HG02798 (cell line): ENCODE measurements around the gene SSR3.

Experiments used
- ATAC-seq: cut with Tn5 transposase; IDR thresholded peaks from one replicate; pipeline ENCODE4 v1.9.1; 2021; ENCODE audit warnings: mild to moderate bottlenecking; ENCODE audit not compliant: unreplicated experiment, poor library complexity

The SSR3 gene

DNA sequence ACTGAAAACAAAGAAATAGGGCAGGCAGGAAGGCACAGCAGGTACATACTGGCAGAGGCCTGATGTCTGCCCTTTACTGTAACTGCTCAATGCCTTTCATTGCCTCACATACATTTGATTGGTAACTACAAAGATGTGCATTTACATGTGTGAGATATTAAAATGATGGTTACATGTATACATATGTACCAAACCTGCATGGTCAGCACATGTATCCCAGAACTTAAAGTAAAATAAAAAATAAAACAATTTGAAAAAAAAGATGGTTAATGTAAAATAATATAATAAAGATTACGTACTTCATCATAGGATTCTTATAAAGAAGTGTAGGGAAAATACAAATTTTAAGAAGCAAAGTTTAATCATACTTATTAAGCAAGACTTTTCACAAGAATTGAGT lies 15.1 kb downstream of the SSR3 start:
- ATAC-seq: no peak

DNA sequence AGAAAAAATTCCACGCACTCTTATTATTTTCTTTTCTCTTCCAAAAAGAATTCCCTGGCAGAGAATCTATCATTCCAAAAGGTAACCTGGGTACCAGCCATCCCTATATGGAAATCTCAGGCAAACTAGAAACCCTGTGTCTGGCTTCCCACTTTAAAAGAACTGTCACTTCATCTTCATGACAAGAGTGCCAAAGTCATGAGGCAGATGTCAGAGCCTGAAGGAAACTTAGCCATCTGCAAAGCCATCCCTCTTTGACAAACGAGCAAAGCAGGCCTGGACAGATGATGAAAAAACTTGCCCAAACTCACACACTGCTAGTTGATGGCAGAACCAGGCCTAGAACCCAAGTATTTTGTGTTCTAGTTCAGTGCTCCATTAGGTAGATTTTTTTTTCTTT lies 15.9 kb downstream of the SSR3 start:
- ATAC-seq: no peak

GRCh38 chr3:156536524-156537316 lies 18.2 kb downstream of the SSR3 start:
- no peak for ATAC-seq

DNA sequence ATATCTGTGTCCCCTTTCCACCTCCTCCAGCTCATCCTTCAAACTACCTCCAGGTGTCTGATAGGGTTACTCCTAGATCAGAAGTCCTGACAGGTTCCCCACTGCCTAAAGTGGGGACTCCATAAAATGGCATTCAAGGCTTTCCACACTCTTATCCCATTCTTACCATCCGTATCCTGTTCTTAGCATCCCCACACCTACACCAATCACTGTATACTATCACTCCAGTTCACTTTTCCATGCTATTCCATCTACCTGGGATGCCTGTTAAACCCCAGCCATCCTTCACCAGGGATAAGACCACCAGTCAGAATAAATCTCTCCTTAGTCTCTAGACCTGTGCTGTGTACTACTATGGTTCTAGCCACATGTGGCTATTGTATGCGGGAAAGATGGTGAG lies 19.1 kb downstream of the SSR3 start:
- no peak for ATAC-seq

- no peak for ATAC-seq
Measured at GRCh38 chr3:156535162-156535627, 19.7 kb downstream of the SSR3 start.

GRCh38 chr3:156533205-156533604 lies 21.7 kb downstream of the SSR3 start:
- ATAC-seq: no peak

GRCh38 chr3:156532730-156533129 lies 22.2 kb downstream of the SSR3 start:
- ATAC-seq: no peak

DNA sequence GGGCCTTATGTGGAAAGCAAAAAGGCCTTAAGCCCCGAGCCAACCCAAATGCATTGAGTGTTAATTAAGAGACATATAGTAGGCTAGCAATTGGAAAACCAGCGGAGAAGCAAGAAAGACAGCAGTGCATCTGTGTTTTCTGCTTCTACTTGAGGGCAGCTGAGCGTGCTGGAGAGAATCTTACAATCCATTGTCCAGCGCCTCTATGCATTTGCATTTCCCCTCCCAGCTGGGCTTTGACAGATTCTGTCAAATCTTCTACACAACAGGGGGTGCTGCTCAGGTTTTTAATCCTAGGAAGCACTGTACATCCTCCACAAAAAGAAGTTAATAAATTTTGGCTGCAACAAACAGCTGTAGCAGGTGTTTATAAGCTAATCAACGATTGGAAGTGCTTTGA lies 23.9 kb downstream of the SSR3 start:
- no peak for ATAC-seq

DNA sequence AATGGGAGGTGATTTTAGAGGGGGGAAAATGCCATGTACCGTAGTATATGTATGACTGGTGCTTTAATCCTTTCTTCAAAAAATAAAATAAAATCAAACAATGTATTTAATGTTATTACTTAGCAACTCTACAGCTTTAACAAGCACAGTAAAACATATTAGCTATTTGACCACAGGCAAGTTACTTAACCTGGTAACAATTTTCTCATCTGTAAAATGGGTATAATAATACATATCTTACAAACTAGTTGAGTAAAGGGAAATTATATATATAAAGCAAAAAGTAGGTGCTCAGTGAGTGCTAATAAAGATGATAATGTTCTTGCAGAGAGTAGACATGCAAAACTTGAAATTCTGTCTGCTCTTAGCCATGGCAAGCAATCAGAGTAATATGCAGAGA lies 27.9 kb downstream of the SSR3 start:
- ATAC-seq: no peak

DNA sequence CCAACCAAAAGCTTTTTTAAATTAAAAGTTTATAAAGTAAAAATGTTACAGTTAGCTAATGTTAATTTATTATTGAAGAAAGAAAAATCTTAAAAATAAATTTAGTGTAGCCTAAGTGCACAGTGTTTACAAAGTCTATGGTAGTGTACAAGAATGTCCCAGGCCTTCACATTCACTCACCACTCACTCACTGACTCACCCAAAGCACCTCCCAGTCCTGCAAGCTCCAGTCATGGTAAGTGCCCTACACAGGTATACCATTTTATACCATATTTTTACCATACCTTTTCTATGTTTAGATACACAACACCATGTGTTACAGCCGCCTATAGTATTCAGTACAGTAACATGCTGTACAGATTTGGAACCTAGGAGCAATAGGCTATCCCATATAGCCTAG lies 29.1 kb downstream of the SSR3 start:
- no peak for ATAC-seq

- no peak for ATAC-seq
Measured at GRCh38 chr3:156522673-156523072, 32.2 kb downstream of the SSR3 start.

DNA sequence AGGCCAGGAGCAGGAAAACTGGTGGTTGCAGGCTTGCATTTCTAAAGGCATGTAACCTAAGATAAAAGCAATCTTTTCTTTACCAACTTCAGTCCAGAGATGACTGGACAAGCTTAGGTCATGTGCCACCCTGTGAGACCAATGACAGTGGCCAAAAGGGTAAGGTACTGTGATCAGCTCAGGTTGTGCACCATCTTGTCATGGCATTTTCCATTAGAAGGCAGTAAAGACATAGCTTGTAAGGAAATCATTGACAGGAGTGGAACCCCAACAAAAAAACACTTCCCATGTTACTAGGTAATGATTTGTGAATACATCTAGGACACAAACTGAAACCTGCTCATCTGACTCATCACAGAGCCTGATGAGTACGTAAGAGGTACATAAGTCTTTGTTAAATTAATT lies 35.2 kb downstream of the SSR3 start:
- ATAC-seq: peak; percentile 72

- ATAC-seq: no peak
Measured at GRCh38 chr3:156518726-156519125, 36.2 kb downstream of the SSR3 start.

GRCh38 chr3:156516961-156517360 lies 38.0 kb downstream of the SSR3 start:
- no peak for ATAC-seq

- no peak for ATAC-seq
Measured at GRCh38 chr3:156516284-156516683, 38.6 kb downstream of the SSR3 start.

GRCh38 chr3:156513619-156514018 lies 41.3 kb downstream of the SSR3 start:
- no peak for ATAC-seq

GRCh38 chr3:156511987-156512677 lies 42.8 kb downstream of the SSR3 start:
- no peak for ATAC-seq

DNA sequence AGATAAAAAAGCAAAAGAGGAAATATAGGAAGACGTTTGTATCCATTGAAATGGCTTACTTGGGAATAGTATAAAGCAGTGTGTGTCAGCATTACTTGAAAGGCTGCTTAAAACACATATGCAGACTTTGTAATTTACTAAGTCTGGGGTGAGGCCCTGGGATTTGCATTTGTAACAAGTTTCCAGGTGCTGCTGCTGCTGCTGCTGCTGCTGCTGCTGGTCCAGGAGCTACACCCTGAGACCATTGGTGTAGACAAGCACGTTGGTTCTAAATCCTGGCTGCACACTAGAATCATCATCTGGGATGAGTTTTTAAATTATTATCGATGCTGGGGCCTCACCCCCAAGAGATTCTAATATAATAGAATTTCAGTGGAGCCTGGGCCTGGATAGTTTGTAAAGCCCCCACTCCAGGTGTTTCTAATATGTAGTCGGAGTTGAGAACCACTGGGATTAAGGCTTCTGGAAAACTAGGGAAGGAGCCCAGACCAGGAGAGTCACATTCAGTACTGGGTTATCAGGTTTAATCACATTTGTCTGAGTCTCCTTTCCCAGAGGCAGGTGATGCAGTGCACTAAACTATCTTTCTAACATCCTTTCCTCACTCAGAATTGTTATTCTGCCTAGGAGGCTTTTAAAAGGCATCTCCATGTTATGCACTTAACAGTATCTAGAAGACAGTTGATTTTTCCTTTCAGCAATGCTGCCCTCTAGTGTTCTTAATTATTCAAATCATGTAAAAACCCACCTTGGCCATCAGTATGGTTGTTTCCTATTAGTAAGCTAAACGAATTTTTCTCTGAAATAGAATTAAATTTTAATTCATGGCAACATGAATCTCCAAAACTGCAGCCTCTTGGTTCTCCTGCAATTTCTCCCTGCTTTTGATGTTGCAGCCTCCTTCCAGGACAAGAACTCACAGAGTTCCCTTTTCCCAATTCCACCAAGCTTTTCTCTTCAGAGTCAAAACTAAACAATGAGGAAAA lies 45.4 kb downstream of the SSR3 start:
- peak; percentile 85 for ATAC-seq

DNA sequence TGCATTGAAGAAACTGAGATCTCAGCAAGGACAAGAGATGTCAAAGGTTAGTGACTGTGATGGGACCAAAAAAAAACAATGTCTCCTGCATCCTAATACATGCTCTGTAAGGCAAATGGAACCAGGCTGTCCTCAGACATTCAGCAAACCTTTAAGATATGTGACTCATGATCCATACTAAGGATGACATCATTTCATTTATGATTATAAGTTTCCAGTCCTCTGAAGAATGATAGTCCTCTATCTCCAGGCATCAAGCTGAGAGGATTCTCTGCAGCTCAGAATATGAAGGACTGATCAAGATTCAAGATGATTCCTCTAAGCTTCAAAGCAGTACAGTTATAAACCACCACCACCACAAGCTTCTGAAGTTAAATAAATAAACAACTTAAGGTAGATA lies 47.6 kb downstream of the SSR3 start:
- ATAC-seq: no peak

- ATAC-seq: no peak
Measured at GRCh38 chr3:156498307-156498706, 56.6 kb downstream of the SSR3 start.

GRCh38 chr3:156497326-156497725 lies 57.6 kb downstream of the SSR3 start:
- no peak for ATAC-seq
